HG03378 (cell line): ENCODE data around the gene C1orf94.
"Not testable (repeated sequence)": the region's sequence is repeated elsewhere in the genome, so short reads cannot be mapped to it uniquely, and the experiment has no call there.

Source experiments
- ATAC-seq: cut with Tn5 transposase; IDR thresholded peaks from one replicate; pipeline ENCODE4 v1.9.1; 2021; ENCODE audit warnings: mild to moderate bottlenecking, moderate library complexity; ENCODE audit not compliant: unreplicated experiment

C1orf94 gene

DNA sequence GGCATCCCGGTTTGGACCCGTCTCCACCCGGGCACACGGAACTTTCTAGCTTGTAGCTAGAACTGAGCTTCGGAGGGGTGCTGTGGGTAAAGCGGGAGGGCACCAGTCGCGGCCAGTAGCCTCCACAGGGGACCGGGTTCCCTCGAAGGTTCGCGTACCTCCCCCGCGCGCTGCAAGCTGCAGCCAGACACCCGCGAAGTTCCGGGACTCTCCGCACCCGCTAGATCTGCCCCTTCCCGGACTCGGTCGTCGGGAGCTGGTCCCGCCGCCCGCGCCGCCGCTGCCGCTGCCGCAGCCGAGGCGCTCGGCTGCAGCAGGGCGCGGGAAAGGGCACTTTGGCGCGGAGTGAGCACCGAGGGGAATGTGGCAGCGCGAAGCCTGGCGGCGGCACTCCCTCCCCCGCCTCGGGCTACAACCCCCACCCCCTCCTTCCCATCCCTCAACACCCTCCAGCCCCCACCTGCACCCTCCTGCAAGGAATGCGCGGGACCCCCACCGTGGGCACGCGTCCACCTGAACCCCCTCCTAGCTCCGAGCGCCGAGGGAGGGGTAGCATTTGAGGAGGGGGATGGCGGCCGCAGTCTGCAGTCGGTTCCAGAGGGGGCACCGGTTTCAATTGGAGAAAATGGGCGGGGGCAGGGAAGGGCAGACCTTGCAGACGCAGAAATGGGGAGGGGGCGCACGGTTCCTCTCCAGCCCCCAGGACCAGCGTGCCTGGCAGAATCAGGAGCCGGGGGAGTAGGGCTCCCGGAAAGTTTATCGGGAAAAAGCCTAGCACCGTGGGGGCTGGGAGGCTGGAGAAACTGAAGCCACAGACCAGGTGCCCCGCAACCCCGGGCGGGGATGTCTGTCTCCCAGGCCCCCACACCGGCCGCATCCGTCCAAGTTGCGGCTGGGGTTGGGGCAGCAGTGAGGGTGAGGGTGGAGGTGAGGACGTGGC is 12.6 kb upstream of the C1orf94 start:
- no peak for ATAC-seq

DNA sequence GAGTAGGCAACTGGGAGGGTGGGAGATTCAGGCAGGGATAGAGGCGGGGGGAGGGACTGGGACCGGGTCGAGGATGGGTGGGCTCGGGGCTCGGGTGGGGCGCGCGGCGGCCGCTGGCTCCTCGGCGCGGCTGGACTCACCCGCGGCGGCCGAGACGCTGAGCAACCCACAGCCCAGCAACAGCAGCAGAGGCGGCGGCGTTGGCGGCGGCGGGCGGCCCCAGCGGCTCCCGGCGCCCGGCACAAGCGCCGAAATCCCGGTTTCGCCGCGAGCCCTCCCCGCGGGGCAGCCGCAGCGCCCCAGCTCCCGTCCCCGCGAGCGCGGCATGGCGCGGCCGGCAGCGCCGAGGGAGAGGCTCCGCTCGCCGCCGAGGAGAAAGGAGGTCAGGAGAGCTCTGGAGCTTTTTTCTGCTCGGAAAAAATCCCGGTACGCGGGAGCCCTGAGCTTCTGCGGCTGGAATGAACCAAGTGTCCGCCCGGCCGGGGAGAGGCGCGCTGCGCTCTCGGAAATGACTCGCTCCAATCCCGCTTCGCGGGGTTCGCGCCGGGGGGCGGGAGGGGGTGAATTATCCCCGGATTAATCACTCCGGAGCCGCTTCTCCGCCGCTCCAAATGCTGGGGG is 11.8 kb upstream of the C1orf94 start, which contains the start of gene CSMD2:
Gene CSMD2, minus strand, starts transcription at position 460 of the 621 bp plus-strand sequence. Its CDS starts 133 bp downstream, at position 327.
- no peak for ATAC-seq

DNA sequence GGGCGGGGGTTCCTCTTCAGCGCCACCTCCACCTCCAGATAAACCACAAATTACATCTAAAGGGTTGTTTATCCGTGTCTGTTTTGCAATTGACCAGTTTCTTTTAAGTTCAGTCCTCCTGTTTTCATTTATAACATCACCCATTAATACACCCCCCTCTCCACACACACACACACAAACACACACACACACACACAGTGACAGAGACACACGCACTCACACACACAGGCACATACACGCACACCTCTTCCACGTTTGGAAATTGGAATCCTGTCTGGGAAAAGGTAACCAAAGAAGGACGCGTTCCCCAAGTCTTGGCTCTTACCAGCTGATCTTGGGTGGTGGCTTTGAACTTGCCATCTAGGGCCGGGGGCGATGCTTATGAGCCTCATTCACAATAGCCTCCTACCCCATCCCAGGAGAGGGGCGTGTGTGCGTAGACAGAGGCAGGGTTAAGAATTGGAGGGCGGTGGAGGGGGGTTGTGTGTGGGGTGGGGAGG is 11.2 kb upstream of the C1orf94 start:
- no peak for ATAC-seq

DNA sequence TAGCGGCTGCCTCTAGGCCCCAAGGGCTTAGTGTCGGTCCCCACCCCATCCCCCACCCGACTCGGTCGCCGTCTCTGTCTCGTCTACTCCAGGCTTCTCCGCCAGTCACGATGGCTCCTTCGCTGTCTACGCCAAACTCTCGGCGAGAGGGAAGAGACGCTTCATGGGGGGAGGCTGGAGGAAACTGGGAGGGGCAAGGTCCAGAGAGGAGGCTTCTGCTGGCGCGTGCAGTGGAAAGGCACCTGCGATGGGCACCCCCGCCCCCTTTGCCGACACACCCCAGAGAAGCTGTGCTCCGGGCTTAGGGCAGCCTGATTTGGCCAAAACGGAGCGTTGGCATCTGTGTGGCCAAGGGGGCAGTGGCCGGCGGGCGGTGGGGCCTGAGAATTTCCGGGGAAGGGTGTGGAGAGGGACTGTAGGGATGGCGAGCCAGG is 10.5 kb upstream of the C1orf94 start:
- no peak for ATAC-seq

DNA sequence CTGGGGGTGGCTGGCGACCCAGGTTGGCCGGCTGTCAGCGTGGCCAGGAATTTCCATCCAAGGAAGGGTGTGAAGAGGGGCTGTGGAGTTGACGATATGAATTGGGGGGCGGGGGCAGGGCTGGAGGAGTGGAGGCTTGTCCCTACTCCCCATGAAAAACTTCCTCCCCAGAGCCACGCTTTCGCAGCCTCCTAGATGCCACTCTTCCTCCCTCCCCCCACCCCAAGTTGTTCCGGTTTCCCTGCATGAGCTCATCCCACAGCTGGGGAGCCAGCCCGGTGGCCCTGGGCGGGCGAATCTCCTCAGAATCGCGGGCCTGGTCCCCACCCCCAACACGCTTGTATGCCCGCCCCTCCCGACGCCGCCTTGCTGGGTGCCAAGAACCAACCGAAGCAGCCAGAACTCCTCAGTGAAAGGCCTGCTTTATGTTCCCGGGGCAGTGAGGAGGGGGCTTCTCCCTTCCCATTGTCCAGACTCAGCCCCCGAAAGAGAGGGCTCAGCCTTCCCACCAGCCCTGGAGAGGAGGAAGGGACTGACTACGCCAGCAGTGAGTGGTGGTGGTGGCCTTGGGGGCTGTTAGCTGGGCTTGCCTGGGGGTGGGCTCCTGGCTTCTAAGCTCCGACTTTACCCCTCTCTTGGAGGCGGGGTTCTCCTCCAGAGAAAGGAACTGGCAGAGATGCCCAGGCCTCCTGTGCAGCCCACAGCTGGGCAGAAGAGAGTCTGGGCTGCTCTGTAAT is 9.9 kb upstream of the C1orf94 start:
- no peak for ATAC-seq

DNA sequence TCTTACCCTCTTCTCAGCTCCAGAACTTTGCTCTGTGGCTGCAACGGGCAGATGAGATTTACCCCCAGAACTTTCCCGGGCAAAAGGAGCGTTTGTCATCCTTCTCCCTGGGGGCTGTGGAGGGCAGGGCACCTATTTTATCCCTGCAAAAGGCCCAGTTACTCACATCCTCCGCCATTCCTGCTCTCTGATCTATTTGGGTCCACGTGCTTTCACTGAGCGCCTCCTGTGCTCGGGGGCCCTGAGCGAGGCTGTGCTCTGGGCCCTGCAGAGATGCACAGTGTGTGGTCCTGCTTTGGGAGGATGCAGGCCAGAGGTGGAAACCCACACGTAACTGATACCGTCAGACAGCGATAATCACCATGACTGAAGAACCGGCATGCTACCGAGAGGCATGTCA is 9.3 kb upstream of the C1orf94 start:
- ATAC-seq, result no peak

DNA sequence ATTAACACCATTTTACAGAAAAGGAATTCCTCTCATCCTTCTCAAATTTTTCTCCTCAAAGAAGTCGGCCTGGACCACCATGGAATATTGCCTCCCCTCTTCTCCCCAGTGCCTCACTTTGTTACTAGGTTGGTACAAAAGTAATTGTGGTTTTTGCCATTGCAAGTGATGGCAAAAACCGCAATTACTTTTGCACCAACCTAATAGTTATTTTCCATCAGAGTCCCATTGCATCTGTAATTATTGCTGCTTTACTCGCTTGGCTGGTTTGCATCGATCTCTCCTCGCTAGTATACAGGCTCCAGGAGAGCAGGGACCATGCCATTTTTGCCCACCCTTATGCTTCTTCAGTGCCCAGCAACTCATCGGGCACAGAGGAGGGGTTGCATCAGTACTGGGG is 963 bp upstream of the C1orf94 start:
- no peak for ATAC-seq

DNA sequence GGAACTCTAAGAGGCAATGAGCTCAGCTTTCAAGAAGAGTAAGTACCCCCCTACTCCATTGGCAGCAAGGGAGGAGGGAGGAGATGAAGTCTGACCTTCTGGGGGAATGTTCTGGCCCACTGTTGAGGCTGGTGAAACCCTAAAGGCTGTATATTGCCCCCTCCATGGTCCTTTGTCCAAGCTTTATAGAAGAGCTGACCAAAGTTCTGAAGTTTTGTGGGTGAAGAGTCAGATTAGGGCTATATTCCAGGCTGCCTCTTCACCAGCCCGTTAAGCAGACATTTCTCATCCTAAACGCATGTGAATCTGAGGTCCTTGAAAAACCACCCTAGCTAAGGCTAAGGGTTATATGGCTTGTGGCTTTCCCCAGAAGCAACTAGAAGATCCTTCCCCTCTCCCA is 1.4 kb downstream of the C1orf94 start:
- no peak for ATAC-seq

DNA sequence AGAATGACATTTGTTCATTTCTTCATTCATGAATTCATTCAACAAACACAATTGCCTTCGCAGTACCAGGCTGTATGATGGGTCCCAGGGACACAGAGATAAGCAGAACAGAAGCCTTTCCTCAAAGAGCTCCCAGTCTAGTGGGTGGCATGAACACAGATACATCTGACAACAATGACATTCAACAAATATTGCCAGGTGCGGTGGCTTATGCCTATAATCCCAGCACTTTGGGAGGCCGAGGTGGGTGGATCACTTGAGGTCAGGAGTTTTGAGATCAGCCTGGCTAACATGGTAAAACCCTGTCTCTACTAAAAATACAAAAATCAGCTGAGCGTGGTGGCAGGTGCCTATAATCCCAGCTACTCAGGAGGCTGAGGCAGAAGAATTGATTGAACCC is 6.7 kb downstream of the C1orf94 start:
- not testable (repeated sequence) for ATAC-seq

DNA sequence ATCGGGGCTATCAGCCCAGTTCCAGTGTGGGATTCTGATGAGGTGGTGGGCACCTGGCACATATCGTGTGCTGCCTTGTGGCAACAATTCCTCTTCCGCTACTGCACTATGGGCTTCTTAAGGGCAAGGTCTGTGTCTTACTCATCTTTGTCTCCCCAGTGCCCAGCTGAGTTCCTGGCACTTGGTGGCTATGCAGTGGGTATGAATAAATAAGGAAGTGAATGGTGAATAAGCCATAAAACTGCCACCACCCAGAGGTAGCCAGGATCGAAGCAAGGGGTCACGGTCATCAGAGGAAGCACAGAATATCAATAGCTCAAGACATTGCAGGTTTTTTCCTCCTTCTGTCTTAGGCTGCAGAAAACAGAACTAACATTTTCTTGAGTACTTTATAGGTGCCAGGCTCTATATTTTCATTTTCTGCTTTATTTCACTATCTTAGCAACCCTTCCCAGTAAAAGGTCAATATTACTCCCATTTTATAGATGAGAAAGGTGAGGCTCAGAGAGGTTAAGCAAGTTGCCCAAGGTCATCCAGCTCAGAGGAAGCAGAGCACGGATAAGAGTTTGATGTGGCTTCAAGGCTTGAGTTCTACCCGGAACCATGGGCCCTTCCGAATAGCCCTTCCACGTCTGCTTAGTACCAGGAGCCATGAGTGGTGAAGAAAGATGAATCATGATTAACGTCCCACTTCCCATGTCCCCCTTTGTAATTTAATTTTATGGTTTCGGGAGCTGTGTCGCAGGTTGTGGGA is 10.2 kb downstream of the C1orf94 start:
- no peak for ATAC-seq

DNA sequence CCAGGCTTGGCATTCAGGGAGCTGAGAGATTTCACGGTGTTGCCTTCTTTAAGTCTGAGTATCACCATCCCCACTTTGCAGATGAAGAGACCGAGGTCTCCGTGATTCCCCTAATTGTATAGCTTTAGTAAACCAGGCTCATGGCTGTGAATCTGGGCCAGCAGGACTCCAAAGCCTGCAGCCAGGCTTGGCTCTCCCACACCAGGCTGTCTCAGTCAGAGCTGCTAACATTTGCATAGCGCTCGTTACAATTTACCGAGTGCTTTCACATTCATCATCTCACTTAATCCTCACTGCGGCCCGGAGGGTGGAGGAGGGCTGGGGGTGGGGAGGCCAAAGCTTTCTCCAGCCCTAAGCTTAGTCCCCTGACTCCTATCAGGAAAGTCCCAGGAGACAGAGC is 11.7 kb downstream of the C1orf94 start:
- no peak for ATAC-seq

DNA sequence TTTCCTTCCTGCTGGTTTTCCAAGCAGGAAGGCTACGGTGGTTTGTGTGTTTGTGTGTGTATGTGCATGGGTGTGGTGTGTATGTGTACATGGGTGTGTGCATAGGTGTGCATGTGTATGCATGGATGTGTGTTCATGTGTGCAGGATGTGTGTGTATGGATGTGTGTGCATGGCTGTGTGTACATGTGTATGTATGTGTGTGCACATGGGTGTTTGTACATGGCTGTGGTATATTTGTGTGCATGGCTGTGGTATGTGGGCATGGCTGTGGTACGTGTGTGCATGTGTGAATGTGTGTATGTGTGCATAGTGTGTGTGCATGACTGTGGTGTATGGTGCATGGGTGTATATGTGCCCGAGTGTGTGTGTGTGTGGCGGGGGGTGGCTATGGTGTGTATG is 12.3 kb downstream of the C1orf94 start:
- no peak for ATAC-seq

DNA sequence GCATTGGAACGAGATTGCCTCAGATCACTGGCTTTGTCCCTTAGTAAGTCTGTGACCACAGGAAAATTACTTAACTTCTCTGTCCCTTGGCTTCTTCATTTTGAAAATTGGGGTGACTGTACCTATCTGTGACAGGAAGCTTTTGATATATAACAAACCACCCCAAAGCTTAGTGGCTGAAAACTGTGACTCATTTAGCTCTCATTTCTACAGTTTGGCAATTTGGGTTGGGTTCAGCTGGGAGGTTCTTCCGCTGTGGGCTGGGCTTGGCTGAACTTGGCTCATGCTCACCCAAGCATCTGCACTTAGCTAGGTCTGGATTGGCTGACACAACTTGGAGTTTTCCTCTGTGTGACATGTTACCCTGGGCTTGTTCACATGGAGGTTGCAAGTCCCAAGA is 14.0 kb downstream of the C1orf94 start:
- ATAC-seq, result no peak

DNA sequence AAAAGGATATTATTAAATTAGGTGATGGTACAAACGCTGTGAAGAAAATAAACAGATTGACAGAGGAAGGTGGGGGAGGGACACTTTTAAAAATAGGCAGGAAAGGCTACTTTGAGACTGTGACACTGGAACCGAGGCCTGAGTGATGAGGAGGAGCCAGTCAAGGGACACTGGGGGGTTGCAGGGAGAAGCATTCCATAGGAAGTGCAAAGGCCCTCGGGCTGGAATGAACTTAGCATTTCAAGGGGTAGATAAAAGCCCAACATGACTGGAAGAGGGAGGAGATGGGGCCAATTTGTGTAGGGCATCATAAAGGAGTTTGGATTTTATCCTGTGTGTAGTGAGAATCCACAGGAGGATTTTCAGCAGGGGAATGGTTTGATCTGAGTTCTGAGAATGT is 15.9 kb downstream of the C1orf94 start:
- ATAC-seq, result no peak

DNA sequence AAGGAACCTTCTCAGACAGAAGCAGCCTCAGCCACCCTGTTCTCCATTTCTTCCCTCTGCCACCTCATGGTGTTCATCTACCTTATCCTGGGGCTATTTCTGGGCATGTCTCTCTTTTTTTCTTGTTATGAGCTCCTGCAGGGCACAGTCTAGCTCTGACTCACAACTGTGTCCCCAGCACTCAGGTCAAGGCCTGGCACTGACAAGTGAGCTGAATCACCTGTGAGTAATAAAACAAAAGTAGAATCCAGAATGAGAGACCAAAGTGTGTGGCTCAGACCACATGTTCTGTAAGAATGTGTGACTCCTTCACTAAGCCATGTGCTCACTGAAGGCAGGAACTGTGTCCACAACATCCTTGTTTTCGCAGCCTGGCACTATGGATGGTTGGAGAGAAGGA is 23.2 kb downstream of the C1orf94 start:
- no peak for ATAC-seq

DNA sequence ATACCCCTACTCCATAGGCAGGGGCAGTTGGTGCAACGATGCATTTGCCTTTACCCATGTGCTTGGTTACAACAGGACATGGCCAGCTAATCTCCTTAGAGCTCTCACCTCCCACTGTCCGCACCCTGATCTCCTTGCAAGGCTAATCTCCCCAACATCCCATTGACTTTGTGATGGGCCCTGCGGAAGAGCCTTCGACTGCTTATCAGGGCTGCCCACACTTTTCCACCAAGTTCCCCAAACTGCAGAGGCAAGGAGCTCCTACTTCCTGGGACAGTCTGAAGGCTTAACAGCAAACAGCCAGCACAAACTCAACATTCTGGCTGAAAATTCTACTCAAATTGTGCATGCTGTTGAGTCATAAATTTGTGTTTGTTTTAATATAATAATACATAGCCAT is 36.0 kb downstream of the C1orf94 start:
- ATAC-seq, result no peak

DNA sequence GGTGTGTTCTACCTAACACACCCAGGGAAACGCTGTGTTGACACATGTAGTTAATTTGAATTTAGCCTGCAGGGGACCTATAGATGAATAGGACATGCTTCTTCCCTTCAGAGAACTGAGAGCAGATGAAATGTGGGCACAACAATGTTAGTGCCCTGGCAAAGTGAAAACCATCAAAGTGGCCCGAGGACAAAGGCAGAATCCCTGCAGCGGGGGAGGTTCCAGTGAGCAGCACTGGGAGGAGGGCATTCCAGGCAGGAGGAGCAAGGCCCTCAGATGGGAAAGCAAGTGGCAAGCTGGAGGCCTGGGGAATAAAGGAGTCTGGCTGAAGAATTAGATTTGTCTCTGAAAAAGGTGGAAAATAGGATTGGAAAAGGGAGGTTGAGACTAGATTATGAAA is 37.2 kb downstream of the C1orf94 start:
- no peak for ATAC-seq

DNA sequence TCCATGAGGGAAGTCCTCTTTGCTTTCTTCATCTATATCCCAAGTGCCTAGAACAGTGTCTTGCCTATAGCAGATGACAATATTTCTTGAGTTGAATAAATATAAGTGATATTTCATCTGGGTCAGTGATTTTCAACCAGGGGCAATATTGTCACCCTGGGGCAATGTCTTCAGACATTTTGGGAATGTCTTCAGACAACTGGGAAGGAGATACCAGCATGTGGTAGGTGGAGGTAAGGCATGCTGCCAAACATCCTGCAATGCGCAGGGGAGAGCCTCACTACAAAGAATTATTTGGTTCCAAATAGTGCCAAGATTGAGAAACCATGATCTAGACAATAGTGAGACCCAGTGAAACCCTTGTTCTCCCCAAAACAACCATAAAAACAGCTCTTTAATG is 54.7 kb downstream of the C1orf94 start:
- ATAC-seq, result no peak

DNA sequence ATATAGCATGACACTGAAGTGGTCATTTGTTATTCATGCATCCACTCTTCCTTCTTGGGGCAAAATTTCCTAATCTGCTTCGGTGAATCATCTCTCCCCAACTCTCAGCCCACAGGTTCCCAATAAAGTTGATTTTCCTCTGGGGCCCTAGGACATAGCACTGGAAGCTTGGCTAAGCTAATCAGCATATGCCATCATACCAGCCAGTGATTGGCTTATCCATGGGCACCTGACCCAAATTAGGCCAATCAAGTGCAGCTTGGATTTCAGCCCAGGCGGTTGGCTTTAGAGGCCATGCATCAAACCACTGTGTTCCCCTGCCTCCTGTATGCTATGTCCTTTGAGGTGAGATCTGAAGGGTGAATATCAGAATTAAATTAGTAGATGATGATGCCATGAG is 58.9 kb downstream of the C1orf94 start:
- no peak for ATAC-seq

DNA sequence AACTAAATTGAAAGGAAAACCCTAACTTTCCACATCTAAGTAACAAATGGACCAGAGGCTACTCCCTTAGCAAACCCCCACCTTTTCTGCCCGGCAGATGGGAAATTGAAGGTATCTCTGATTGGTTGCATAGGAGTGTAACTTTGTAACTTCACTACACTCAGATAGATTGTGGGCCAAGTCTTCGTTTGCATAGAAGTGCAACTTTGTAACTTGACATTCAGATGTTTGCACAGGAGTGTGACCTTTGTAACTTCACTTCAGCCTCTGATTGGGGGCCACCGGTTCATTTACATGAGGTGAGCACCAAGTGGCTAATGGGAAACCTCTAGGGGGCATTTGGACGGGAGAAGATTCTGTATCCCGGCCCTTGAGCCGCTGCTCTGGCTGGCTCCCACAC is 59.4 kb downstream of the C1orf94 start:
- no peak for ATAC-seq
